ENCODE measurements around the gene LCTL. TPM values are rescaled to one million over a fixed set of nuclear protein-coding genes. Genes with fewer than 3 reads are reported as not detected.

Gene LCTL
- polyA plus RNA-seq, 1 donor from 2014 or later: not detected

DNA sequence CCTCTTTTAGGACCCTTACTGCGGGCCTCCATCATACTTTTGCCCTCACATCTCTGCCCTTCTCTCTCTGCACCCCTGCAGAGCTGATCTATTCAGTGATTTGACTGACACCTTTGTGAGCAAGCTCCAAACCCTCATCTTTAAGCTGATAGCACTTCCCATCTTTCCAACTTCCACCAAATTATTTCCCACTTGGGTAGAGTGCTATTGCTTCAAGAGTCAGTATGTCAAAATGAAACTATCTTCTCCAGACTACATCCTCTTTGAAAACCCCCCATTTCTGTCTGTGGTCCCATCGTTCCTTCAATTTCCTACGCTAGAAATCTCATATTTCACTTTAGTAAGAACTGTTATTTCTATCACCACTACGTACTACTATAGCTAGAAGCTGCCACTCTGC, 41.0 kb downstream of the LCTL start:
- Histone ChIP-seq H3K4me2 (ENCODE audit: low read length) (no peak overlapping the region), H3K79me2 (replicated peaks; ENCODE audit: insufficient read depth, low read length) (no peaks in the 10 kb centered on the region), H4K20me1 (ENCODE audit: insufficient read depth) (no peaks in the 10 kb centered on the region), H2AFZ (ENCODE audit: low read depth, low read length) (no peak overlapping the region), H3K9ac (ENCODE audit: low read length) (no peak overlapping the region), H3K4me3 (ENCODE audit: low read length) (no peak overlapping the region), H3F3A (ENCODE audit: insufficient read depth, low read length, poor library complexity, severe bottlenecking) (no peaks in the 10 kb centered on the region), H3K9me2 (ENCODE audit: insufficient read depth, low read length) (no peaks in the 10 kb centered on the region), H3K27ac (ENCODE audit: low read length) (no peak overlapping the region), H3K27me3 (ENCODE audit: insufficient read depth, low read depth, low read length) (no peaks in the 10 kb centered on the region), H3K36me3 (ENCODE audit: insufficient read depth, low read length) (peaks cover 12% of the 10 kb centered on the region), H3K9me3 (ENCODE audit: low read length) (no peaks in the 10 kb centered on the region)
- TF ChIP-seq, protein P1, sequence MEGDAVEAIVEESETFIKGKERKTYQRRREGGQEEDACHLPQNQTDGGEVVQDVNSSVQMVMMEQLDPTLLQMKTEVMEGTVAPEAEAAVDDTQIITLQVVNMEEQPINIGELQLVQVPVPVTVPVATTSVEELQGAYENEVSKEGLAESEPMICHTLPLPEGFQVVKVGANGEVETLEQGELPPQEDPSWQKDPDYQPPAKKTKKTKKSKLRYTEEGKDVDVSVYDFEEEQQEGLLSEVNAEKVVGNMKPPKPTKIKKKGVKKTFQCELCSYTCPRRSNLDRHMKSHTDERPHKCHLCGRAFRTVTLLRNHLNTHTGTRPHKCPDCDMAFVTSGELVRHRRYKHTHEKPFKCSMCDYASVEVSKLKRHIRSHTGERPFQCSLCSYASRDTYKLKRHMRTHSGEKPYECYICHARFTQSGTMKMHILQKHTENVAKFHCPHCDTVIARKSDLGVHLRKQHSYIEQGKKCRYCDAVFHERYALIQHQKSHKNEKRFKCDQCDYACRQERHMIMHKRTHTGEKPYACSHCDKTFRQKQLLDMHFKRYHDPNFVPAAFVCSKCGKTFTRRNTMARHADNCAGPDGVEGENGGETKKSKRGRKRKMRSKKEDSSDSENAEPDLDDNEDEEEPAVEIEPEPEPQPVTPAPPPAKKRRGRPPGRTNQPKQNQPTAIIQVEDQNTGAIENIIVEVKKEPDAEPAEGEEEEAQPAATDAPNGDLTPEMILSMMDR (IDR thresholded peaks at IDR 0.05; ENCODE audit: poor library complexity, severe bottlenecking): no peak
- no peak for TF ChIP-seq TAF1 (IDR thresholded peaks at IDR 0.05; ENCODE audit: low read depth)
- TF ChIP-seq POLR2AphosphoS5 (IDR thresholded peaks at IDR 0.05): no peak
- no peak for TF ChIP-seq RAD21 (conservative IDR thresholded peaks at IDR 0.05)
- no peak for TF ChIP-seq EP300 (conservative IDR thresholded peaks at IDR 0.05; ENCODE audit: poor library complexity, severe bottlenecking)
- TF ChIP-seq SMC3 (conservative IDR thresholded peaks at IDR 0.05; ENCODE audit: poor library complexity): no peak
- no peak for TF ChIP-seq EZH2 (IDR thresholded peaks at IDR 0.05; ENCODE audit: borderline replicate concordance, insufficient read depth, low read length, poor library complexity, severe bottlenecking)
- no peak for TF ChIP-seq MXI1 (conservative IDR thresholded peaks at IDR 0.05; ENCODE audit: poor library complexity, severe bottlenecking)
- TF ChIP-seq, protein P2, sequence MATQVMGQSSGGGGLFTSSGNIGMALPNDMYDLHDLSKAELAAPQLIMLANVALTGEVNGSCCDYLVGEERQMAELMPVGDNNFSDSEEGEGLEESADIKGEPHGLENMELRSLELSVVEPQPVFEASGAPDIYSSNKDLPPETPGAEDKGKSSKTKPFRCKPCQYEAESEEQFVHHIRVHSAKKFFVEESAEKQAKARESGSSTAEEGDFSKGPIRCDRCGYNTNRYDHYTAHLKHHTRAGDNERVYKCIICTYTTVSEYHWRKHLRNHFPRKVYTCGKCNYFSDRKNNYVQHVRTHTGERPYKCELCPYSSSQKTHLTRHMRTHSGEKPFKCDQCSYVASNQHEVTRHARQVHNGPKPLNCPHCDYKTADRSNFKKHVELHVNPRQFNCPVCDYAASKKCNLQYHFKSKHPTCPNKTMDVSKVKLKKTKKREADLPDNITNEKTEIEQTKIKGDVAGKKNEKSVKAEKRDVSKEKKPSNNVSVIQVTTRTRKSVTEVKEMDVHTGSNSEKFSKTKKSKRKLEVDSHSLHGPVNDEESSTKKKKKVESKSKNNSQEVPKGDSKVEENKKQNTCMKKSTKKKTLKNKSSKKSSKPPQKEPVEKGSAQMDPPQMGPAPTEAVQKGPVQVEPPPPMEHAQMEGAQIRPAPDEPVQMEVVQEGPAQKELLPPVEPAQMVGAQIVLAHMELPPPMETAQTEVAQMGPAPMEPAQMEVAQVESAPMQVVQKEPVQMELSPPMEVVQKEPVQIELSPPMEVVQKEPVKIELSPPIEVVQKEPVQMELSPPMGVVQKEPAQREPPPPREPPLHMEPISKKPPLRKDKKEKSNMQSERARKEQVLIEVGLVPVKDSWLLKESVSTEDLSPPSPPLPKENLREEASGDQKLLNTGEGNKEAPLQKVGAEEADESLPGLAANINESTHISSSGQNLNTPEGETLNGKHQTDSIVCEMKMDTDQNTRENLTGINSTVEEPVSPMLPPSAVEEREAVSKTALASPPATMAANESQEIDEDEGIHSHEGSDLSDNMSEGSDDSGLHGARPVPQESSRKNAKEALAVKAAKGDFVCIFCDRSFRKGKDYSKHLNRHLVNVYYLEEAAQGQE (IDR thresholded peaks at IDR 0.05; ENCODE audit: borderline replicate concordance): no peak

DNA sequence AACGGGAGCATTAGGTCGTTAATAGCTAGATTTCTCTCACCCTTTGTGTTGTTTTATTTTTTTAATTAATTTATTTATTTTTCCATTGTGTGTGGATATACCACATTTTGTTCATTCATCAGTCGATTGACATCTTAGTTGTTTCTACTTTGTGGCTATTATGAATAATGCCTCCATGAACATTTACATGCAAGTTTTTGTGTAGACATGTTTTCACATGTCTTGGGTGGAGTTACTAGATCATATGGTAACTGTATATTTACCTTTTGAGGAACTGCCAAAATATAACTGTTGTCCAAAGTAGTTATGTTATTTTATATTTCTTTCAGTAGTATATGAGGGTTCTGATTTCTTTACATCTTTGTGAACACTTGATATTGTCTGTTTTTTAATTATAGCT, 41.9 kb downstream of the LCTL start:
- TF ChIP-seq EZH2 (IDR thresholded peaks at IDR 0.05; ENCODE audit: borderline replicate concordance, insufficient read depth, low read length, poor library complexity, severe bottlenecking): no peak
- no peak for TF ChIP-seq RAD21 (conservative IDR thresholded peaks at IDR 0.05)
- TF ChIP-seq TAF1 (IDR thresholded peaks at IDR 0.05; ENCODE audit: low read depth): no peak
- no peak for TF ChIP-seq EP300 (conservative IDR thresholded peaks at IDR 0.05; ENCODE audit: poor library complexity, severe bottlenecking)
- no peak for TF ChIP-seq POLR2AphosphoS5 (IDR thresholded peaks at IDR 0.05)
- no peak for TF ChIP-seq SMC3 (conservative IDR thresholded peaks at IDR 0.05; ENCODE audit: poor library complexity)
- TF ChIP-seq, protein P2 (IDR thresholded peaks at IDR 0.05; ENCODE audit: borderline replicate concordance): no peak
- TF ChIP-seq, protein P1 (IDR thresholded peaks at IDR 0.05; ENCODE audit: poor library complexity, severe bottlenecking): no peak
- no peak for TF ChIP-seq MXI1 (conservative IDR thresholded peaks at IDR 0.05; ENCODE audit: poor library complexity, severe bottlenecking)
- H3K27ac ChIP-seq (ENCODE audit: low read length): no peak overlapping the region
- no peak overlapping the region for H3K9ac ChIP-seq (ENCODE audit: low read length)
- peaks cover 4% of the 10 kb centered on the region for H3K36me3 ChIP-seq (ENCODE audit: insufficient read depth, low read length)
- H3K4me2 ChIP-seq (ENCODE audit: low read length): no peak overlapping the region
- no peak overlapping the region for H3K4me3 ChIP-seq (ENCODE audit: low read length)
- H3F3A ChIP-seq (ENCODE audit: insufficient read depth, low read length, poor library complexity, severe bottlenecking): no peaks in the 10 kb centered on the region
- no peak overlapping the region for H2AFZ ChIP-seq (ENCODE audit: low read depth, low read length)
- no peaks in the 10 kb centered on the region for H3K9me3 ChIP-seq (ENCODE audit: low read length)
- H3K79me2 ChIP-seq (replicated peaks; ENCODE audit: insufficient read depth, low read length): no peaks in the 10 kb centered on the region
- no peaks in the 10 kb centered on the region for H3K9me2 ChIP-seq (ENCODE audit: insufficient read depth, low read length)
- H3K27me3 ChIP-seq (ENCODE audit: insufficient read depth, low read depth, low read length): no peaks in the 10 kb centered on the region
- no peaks in the 10 kb centered on the region for H4K20me1 ChIP-seq (ENCODE audit: insufficient read depth)

Measured in neural cell (in vitro differentiated cells).